Measurements from ENCODE around the gene ZBTB47. TPM values are rescaled to one million over a fixed set of nuclear protein-coding genes. Genes with fewer than 3 reads are reported as not detected.

ZBTB47 gene
- total RNA-seq, 2 experiments from 2014 or later: 0.60 to 0.62 TPM

DNA sequence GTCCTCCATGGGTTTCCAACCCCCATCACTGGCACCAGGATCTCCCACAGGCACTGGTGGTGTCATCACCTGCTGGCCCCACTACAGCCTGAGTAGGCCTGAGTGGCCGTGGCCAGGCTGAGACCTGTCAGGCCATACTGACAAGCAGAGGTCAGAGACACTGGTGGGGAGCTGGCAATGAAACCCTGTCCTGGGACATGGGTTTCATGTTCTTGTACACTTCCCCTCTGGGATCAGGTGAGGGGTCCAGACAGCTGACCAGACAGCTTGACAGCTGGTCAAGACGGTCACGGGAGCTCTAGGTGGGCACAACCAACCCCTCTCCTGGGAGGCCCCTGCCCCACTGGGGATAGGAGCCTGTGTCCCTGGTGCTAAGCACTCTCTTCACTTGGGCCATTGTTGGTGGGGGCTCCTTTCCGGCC is 13.1 kb downstream of the ZBTB47 start:
- no peaks in the 10 kb centered on the region for H3K36me3 Mint-ChIP-seq (ENCODE audit: low read depth)
- ChIA-PET CTCF (interaction anchor here (0.7 to 1.2 kb wide), 3 partner anchors 24 to 1075 kb away, joined by 3 read pairs; no protein-coding TSS in a partner anchor), POLR2A (no interaction called here)
- DNase-seq (no peak), ATAC-seq (no peak)
- intact Hi-C loops (cut with DNase I, micrococcal nuclease): no loop called here
- no peak overlapping the region for H3K27ac Mint-ChIP-seq
- no peaks in the 10 kb centered on the region for H3K9me3 Mint-ChIP-seq (ENCODE audit: low read depth)
- no peak overlapping the region for H3K4me3 Mint-ChIP-seq
- H3K27me3 Mint-ChIP-seq: no peaks in the 10 kb centered on the region
- H3K4me1 Mint-ChIP-seq: no peaks in the 10 kb centered on the region

DNA sequence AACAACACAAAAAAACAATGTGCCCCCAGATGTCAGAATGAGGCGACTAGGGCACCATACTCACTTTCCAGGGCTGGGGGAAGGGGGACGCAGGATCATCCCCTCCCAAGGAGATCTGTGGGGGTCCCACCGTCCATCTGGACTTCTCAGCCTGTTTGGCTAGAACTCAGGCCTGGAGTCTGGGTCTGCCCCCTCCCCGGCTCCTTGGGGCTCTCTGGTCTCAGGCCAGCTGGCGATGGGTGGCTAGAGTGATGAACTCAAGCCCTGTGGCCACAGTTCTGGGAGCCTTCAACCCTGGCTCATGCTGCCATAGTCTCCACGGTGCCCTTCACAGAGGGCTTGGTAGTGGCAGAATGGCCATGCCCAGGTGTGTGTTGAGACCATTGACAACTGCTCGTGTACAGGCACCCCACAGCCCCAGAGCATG is 13.6 kb downstream of the ZBTB47 start:
- intact Hi-C loops (cut with DNase I, micrococcal nuclease): no loop called here
- no peak overlapping the region for H3K27ac Mint-ChIP-seq
- H3K4me3 Mint-ChIP-seq: no peak overlapping the region
- CTCF ChIA-PET: interaction anchor here (1.1 kb wide), 1 partner anchor 24 kb away, joined by 3 read pairs; no protein-coding TSS in a partner anchor
- no peaks in the 10 kb centered on the region for H3K9me3 Mint-ChIP-seq (ENCODE audit: low read depth)
- no peaks in the 10 kb centered on the region for H3K4me1 Mint-ChIP-seq
- H3K27me3 Mint-ChIP-seq: no peaks in the 10 kb centered on the region
- no peak for ATAC-seq
- no peak for DNase-seq
- H3K36me3 Mint-ChIP-seq (ENCODE audit: low read depth): no peaks in the 10 kb centered on the region
- POLR2A ChIA-PET: no interaction called here

DNA sequence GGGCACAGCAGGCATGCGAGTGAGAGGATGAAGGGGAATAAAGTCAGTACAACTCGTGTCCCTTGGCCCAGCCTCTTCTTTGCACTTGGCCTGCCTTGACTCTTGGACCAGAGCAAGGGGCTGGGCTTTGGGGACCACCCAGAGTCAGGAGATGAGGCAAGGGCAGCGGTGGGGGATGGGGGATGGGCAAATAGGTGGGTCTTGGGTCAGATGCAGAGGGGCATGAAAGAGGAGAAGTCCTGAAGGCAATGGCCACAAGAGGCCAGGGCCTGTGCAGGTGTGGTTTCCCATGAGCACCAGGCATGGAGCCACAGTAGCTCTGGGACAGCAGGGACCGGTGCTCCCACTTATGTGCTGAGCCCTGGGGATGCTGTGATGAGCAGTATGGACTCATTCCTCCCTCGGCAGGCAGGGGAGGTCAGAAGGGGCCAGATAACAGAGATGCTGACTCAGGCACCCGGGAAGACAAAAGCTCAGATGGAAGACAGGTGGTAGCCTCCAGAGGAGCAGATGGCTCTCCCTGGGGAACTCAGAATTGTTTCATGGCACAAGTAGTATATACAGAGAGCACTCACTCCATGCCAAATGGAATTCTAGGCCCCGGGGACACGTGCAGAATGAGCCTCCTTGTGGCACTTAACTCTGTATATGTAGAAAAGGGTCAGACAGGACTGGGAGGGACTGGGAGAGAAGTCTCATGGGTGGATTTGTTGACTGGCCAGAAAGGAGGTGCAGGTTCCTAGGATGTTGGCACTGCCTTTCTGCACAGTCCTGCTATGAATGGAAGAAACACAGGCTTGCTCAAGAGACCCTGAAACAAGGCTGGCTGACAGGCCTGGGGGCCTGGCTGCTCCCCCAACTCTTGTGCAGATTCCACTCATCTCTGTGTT is 14.3 kb downstream of the ZBTB47 start:
- no peak overlapping the region for H3K27ac Mint-ChIP-seq
- H3K27me3 Mint-ChIP-seq: no peaks in the 10 kb centered on the region
- H3K36me3 Mint-ChIP-seq (ENCODE audit: low read depth): no peaks in the 10 kb centered on the region
- ATAC-seq (no peak), DNase-seq (no peak)
- no peak overlapping the region for H3K4me3 Mint-ChIP-seq
- ChIA-PET CTCF (interaction anchor here (1.1 kb wide), 1 partner anchor 25 kb away, joined by 3 read pairs; no protein-coding TSS in a partner anchor), POLR2A (no interaction called here)
- H3K4me1 Mint-ChIP-seq: no peaks in the 10 kb centered on the region
- intact Hi-C loops (cut with DNase I, micrococcal nuclease): no loop called here
- H3K9me3 Mint-ChIP-seq (ENCODE audit: low read depth): no peaks in the 10 kb centered on the region

DNA sequence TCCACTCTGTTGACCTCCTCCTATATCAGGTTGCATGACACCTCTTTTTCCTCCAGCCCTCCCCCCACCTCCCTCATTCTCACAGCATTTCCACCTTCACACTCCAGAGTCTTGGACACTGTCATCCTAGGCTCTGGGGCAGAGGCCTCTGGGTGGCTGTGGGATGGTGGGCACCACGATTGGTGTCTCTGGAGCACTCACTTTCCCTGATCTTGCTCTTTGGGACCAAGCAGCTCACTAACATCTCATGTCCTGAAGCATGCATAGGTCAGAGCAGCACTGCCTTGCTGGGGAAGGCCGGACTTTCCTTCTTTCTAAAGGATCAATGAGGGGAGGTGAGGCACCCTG is 14.9 kb downstream of the ZBTB47 start:
- DNase-seq: no peak
- ChIA-PET POLR2A (no interaction called here), CTCF (no interaction called here)
- intact Hi-C loops (cut with DNase I, micrococcal nuclease): no loop called here
- no peak for ATAC-seq
- no peaks in the 10 kb centered on the region for H3K9me3 Mint-ChIP-seq (ENCODE audit: low read depth)
- no peak overlapping the region for H3K27ac Mint-ChIP-seq
- no peaks in the 10 kb centered on the region for H3K27me3 Mint-ChIP-seq
- no peaks in the 10 kb centered on the region for H3K36me3 Mint-ChIP-seq (ENCODE audit: low read depth)
- no peak overlapping the region for H3K4me3 Mint-ChIP-seq
- H3K4me1 Mint-ChIP-seq: no peaks in the 10 kb centered on the region

DNA sequence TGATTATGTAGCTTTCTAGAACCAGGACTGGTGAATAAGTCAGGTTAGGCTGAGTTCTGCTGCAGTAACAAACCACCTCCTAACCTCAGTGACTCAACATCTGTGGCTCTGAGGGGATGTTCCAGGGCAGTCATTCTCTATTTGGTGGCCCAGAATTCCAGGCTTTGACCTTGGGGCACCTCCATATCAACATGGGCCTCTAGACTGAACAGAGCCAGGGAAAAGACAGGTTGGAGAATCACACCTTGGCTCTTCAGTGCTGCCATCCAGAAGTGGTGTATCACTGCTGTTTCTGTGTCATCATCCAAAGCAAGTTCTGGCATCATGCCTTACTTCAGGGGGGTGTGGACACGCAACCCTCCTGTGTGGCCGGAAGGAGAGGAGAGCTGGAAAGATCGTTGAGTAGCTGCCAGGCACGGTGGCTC is 15.3 kb downstream of the ZBTB47 start:
- H3K36me3 Mint-ChIP-seq (ENCODE audit: low read depth): no peaks in the 10 kb centered on the region
- H3K27me3 Mint-ChIP-seq: no peaks in the 10 kb centered on the region
- H3K27ac Mint-ChIP-seq: no peak overlapping the region
- DNase-seq (no peak), ATAC-seq (no peak)
- CTCF ChIA-PET: no interaction called here
- no peaks in the 10 kb centered on the region for H3K4me1 Mint-ChIP-seq
- H3K9me3 Mint-ChIP-seq (ENCODE audit: low read depth): no peaks in the 10 kb centered on the region
- H3K4me3 Mint-ChIP-seq: no peak overlapping the region
- POLR2A ChIA-PET: no interaction called here
- intact Hi-C loops (cut with DNase I, micrococcal nuclease): no loop called here

DNA sequence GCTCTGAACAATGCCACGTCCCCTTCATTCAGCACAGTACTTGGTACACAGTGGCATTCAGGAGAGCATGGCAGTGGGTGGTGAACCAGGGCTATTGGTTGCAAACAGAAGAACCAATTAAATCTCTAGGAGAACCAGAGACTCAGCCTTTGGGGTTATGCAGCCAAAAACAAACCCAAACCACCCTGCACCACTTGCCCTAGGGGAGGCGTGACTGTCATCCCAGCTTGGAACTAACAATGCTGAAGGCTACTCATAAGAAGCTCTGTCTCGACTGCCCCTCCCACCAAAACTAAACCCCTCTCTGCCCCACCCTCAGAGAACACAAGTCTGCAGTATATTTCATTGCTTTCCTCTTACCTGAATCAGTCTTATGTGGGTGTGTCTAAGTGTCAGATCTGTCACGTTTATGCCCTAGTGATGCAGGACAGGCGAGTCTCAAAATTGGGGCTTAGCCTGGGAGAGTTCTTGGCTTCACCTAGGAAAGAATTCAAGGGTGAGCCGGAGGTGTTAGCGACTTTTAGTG is 16.6 kb downstream of the ZBTB47 start:
- intact Hi-C loops (cut with DNase I, micrococcal nuclease): no loop called here
- Mint-ChIP-seq H3K27ac (no peak overlapping the region), H3K4me3 (no peak overlapping the region), H3K36me3 (ENCODE audit: low read depth) (no peaks in the 10 kb centered on the region), H3K27me3 (peaks cover 1% of the 10 kb centered on the region), H3K9me3 (ENCODE audit: low read depth) (no peaks in the 10 kb centered on the region), H3K4me1 (no peaks in the 10 kb centered on the region)
- DNase-seq: no peak
- POLR2A ChIA-PET: no interaction called here
- ATAC-seq: no peak
- CTCF ChIA-PET: interaction anchor here (1.0 kb wide), 1 partner anchor 9 kb away, joined by 3 read pairs; no protein-coding TSS in a partner anchor

DNA sequence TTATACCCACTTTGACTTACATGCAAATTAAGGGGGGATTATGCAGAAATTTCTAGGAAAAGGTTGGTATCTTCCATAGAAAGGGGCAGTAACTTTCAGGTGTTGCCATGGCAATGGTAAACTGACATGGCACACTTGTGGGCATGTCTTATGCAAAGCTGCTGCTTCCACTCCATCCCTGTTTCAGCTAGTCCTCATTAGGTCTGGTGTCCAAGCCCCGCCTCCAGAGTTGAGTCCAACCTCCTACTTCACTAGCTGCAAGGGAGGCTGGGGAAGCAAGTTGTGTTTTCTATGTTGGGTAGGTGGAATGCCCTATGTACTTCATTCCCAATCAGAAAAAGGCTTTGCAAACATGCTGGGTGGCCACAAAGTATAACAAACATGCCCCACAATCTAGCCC is 17.2 kb downstream of the ZBTB47 start:
- DNase-seq: no peak
- Mint-ChIP-seq H3K36me3 (ENCODE audit: low read depth) (no peaks in the 10 kb centered on the region), H3K9me3 (ENCODE audit: low read depth) (no peaks in the 10 kb centered on the region), H3K4me3 (no peak overlapping the region), H3K4me1 (no peaks in the 10 kb centered on the region), H3K27me3 (peaks cover 2% of the 10 kb centered on the region), H3K27ac (no peak overlapping the region)
- ChIA-PET POLR2A (no interaction called here), CTCF (interaction anchor here (1.0 kb wide), 1 partner anchor 10 kb away, joined by 3 read pairs; no protein-coding TSS in a partner anchor)
- intact Hi-C loops (cut with DNase I, micrococcal nuclease): no loop called here
- no peak for ATAC-seq

DNA sequence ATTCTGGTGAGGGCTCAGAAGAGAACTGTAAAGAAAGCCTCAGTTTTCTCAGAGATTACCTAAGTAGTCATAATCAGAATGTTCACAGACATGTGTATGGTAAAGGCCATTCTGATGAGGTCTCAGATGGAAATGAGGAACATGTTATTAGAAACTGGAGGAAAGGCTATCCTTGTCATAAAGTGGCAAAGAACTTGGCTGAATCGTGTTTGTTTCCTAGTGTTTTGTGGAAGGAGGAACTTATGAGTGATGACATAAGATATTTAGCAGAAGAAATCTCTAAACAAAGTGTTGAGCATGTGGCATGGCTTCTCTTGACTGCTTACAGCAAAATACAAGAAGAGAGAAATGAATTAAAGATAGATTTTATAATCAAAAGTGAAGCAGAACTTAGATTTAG is 19.0 kb downstream of the ZBTB47 start:
- DNase-seq (no peak), ATAC-seq (no peak)
- H3K27me3 Mint-ChIP-seq: peaks cover 2% of the 10 kb centered on the region
- H3K4me1 Mint-ChIP-seq: no peaks in the 10 kb centered on the region
- no peak overlapping the region for H3K27ac Mint-ChIP-seq
- H3K36me3 Mint-ChIP-seq (ENCODE audit: low read depth): no peaks in the 10 kb centered on the region
- ChIA-PET POLR2A (no interaction called here), CTCF (no interaction called here)
- intact Hi-C loops (cut with DNase I, micrococcal nuclease): no loop called here
- peaks cover 9% of the 10 kb centered on the region for H3K9me3 Mint-ChIP-seq (ENCODE audit: low read depth)
- no peak overlapping the region for H3K4me3 Mint-ChIP-seq

DNA sequence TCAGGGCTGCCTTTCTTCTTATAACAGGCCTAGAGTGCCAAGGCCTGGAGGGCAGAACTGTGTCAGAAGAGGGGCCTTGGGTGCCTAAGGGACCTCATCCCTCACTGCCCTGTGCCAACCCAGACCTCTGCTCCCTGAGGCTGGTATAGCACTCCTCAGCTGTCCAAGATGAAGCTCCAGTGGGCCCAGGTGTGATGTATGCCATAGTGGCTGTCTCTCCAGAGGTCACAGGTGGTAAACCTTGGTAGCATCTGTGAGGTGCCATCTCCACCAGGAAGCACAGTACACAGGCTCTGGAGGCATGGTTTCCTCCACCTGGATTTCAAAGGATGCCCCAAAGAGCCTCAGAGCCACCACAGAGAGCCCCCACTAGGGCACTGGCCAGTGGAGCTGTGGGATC is 19.6 kb downstream of the ZBTB47 start:
- peaks cover 2% of the 10 kb centered on the region for H3K27me3 Mint-ChIP-seq
- intact Hi-C loops (cut with DNase I, micrococcal nuclease): no loop called here
- ATAC-seq (no peak), DNase-seq (no peak)
- ChIA-PET CTCF (no interaction called here), POLR2A (no interaction called here)
- H3K9me3 Mint-ChIP-seq (ENCODE audit: low read depth): peaks cover 14% of the 10 kb centered on the region
- no peaks in the 10 kb centered on the region for H3K36me3 Mint-ChIP-seq (ENCODE audit: low read depth)
- no peaks in the 10 kb centered on the region for H3K4me1 Mint-ChIP-seq
- no peak overlapping the region for H3K4me3 Mint-ChIP-seq
- H3K27ac Mint-ChIP-seq: no peak overlapping the region

DNA sequence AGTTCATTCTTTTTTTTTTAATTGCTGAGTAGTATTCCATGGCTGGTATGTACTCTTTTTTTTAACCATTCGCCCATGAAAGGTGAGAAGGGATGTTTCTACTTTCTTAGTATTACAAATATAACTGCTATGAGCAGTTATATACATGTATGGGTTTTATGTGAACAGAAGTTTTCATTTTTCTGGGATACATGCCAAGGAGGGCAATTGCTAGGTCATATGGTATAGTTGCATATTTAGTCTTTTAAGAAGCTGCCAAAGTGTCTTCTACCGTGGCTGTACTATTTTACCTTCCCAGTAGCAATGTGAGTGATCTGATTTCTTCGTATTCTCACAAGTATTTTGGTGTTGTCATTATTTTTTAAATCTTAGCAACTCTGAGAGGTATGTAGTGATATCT is 20.6 kb downstream of the ZBTB47 start:
- Mint-ChIP-seq H3K4me3 (no peak overlapping the region), H3K9me3 (ENCODE audit: low read depth) (peaks cover 18% of the 10 kb centered on the region), H3K4me1 (peaks cover 3% of the 10 kb centered on the region), H3K36me3 (ENCODE audit: low read depth) (peaks cover 5% of the 10 kb centered on the region), H3K27me3 (peaks cover 2% of the 10 kb centered on the region), H3K27ac (no peak overlapping the region)
- ChIA-PET CTCF (no interaction called here), POLR2A (no interaction called here)
- no peak for ATAC-seq
- intact Hi-C loops (cut with DNase I, micrococcal nuclease): no loop called here
- no peak for DNase-seq

DNA sequence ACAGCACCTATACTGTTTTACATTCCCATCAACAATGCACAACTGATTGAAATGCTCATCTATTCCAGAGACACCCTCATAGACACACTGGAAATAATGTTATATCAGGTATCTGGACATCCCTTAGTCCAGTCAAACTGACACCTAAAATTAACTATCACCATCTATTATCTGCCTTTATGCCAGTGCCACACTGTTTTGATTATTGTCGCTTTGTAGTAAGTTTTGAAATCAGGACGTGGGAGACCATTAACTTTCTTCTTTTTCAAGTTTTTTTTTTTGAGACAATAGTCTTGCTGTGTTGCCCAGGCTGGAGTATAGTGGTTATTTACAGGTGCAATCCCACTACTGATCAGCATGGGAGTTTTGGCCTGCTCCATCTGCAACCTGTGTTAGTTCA is 22.4 kb downstream of the ZBTB47 start:
- intact Hi-C loops (cut with DNase I, micrococcal nuclease): no loop called here
- H3K36me3 Mint-ChIP-seq (ENCODE audit: low read depth): peaks cover 5% of the 10 kb centered on the region
- peaks cover 18% of the 10 kb centered on the region for H3K9me3 Mint-ChIP-seq (ENCODE audit: low read depth)
- H3K4me3 Mint-ChIP-seq: no peak overlapping the region
- DNase-seq (no peak), ATAC-seq (no peak)
- H3K4me1 Mint-ChIP-seq: peaks cover 4% of the 10 kb centered on the region
- H3K27me3 Mint-ChIP-seq: peaks cover 2% of the 10 kb centered on the region
- CTCF ChIA-PET: no interaction called here
- POLR2A ChIA-PET: no interaction called here
- H3K27ac Mint-ChIP-seq: no peak overlapping the region

DNA sequence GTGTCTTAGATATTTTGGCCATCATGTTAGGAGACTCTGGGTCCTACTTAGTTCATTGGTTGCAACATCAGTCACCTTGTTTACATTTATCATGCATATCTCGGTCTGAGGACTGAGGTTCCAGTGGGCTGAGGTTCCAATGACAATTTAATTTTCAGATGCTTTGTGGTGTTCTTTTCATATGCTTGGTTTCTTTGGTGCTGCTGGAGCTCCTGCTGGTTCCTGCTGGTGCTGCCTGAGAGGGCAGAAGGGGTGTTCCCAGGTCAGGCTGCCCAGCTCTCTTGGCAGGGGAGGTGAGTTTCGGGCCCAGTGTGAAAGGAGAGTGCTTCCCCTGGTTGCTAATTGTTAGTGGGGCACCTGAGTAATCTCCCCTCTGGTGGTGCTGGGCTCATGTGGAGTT is 24.9 kb downstream of the ZBTB47 start:
- Mint-ChIP-seq H3K4me1 (peaks cover 5% of the 10 kb centered on the region), H3K27me3 (peaks cover 9% of the 10 kb centered on the region), H3K4me3 (no peak overlapping the region), H3K9me3 (ENCODE audit: low read depth) (peaks cover 18% of the 10 kb centered on the region), H3K36me3 (ENCODE audit: low read depth) (peaks cover 5% of the 10 kb centered on the region), H3K27ac (no peak overlapping the region)
- CTCF ChIA-PET: no interaction called here
- intact Hi-C loops (cut with DNase I, micrococcal nuclease): no loop called here
- DNase-seq: no peak
- ATAC-seq: no peak
- POLR2A ChIA-PET: no interaction called here

All from activated CD4-positive, alpha-beta T cell treated with anti-CD3 and anti-CD28 coated beads for 36 hours (primary cell).